Tibial nerve (tissue), 4 donors: ENCODE data around the gene BUB1B.
"Not testable (repeated sequence)": the region's sequence is repeated elsewhere in the genome, so short reads cannot be mapped to it uniquely, and the experiment has no call there.

Source experiments
- EP300 ChIP-seq, 2 donors: sonication (generic); formaldehyde crosslinking; IDR thresholded peaks; one replicate each; pipeline ENCODE4 v1.6.1; 2017; ENCODE audit warnings: antibody characterized with exemption in 2 of 2, mild to moderate bottlenecking in 1 of 2
- POLR2A ChIP-seq, 2 donors: fragments of 450-650 bp; IDR thresholded peaks; one replicate each; pipeline ENCODE4 v1.6.1; 2017; ENCODE audit warnings: antibody characterized with exemption in 2 of 2, mild to moderate bottlenecking in 2 of 2, moderate library complexity in 2 of 2
- TF ChIP-seq, protein P1 (sequence below), 5 experiments: fragments of 200-600 bp in 3 of 5; fragments of 450-650 bp in 2 of 5; sonication (generic) in 3 of 5; IDR thresholded peaks; one replicate each; pipeline ENCODE4 v1.5.1; 2016 to 2019; ENCODE audit warnings: antibody characterized with exemption in 5 of 5, mild to moderate bottlenecking in 3 of 5, moderate library complexity in 2 of 5

GRCh38 chr15:40135846-40136450, 24.9 kb upstream of the BUB1B start:
- TF ChIP-seq, protein P1, sequence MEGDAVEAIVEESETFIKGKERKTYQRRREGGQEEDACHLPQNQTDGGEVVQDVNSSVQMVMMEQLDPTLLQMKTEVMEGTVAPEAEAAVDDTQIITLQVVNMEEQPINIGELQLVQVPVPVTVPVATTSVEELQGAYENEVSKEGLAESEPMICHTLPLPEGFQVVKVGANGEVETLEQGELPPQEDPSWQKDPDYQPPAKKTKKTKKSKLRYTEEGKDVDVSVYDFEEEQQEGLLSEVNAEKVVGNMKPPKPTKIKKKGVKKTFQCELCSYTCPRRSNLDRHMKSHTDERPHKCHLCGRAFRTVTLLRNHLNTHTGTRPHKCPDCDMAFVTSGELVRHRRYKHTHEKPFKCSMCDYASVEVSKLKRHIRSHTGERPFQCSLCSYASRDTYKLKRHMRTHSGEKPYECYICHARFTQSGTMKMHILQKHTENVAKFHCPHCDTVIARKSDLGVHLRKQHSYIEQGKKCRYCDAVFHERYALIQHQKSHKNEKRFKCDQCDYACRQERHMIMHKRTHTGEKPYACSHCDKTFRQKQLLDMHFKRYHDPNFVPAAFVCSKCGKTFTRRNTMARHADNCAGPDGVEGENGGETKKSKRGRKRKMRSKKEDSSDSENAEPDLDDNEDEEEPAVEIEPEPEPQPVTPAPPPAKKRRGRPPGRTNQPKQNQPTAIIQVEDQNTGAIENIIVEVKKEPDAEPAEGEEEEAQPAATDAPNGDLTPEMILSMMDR (IDR thresholded peaks at IDR 0.05) = not testable (repeated sequence)
- not testable (repeated sequence) for TF ChIP-seq POLR2A, EP300 (IDR thresholded peaks at IDR 0.05)
